GM21528 (cell line): ENCODE measurements around the gene GOLGA6B.
"Not testable (repeated sequence)": the region's sequence is repeated elsewhere in the genome, so short reads cannot be mapped to it uniquely, and the experiment has no call there.

Experiments
- ATAC-seq: cut with Tn5 transposase; IDR thresholded peaks from one replicate; pipeline ENCODE4 v1.9.1; 2021; ENCODE audit warnings: mild to moderate bottlenecking, moderate library complexity; ENCODE audit not compliant: unreplicated experiment, low FRiP score

Gene GOLGA6B

GRCh38 chr15:72654397-72654796 is at the start of gene GOLGA6B:
GOLGA6B (plus strand) TSS chr15:72654697; CDS start chr15:72654738, 41 bp downstream.
- ATAC-seq = not testable (repeated sequence)

GRCh38 chr15:72604794-72605193 is 49.7 kb upstream of the GOLGA6B start:
- ATAC-seq = no peak

GRCh38 chr15:72608084-72608483 is 46.4 kb upstream of the GOLGA6B start:
- ATAC-seq = not testable (repeated sequence)

GRCh38 chr15:72609862-72610261 is 44.6 kb upstream of the GOLGA6B start:
- ATAC-seq = no peak

GRCh38 chr15:72612324-72612723 is 42.2 kb upstream of the GOLGA6B start:
- ATAC-seq = not testable (repeated sequence)

- ATAC-seq = no peak
These were observed 39.5 kb upstream of the GOLGA6B start for GRCh38 chr15:72614810-72615532.

- not testable (repeated sequence) for ATAC-seq
These were observed 38.8 kb upstream of the GOLGA6B start for GRCh38 chr15:72615533-72616233.

- no peak for ATAC-seq
These were observed 37.8 kb upstream of the GOLGA6B start for GRCh38 chr15:72616491-72617210.

GRCh38 chr15:72623854-72624253 is 30.6 kb upstream of the GOLGA6B start:
- not testable (repeated sequence) for ATAC-seq

GRCh38 chr15:72626153-72626552 is 28.3 kb upstream of the GOLGA6B start:
- ATAC-seq = not testable (repeated sequence)

- ATAC-seq = not testable (repeated sequence)
These were observed 26.0 kb upstream of the GOLGA6B start for GRCh38 chr15:72628249-72629067.

GRCh38 chr15:72629068-72629570 is 25.4 kb upstream of the GOLGA6B start:
- ATAC-seq = not testable (repeated sequence)

- ATAC-seq = not testable (repeated sequence)
These were observed 17.8 kb upstream of the GOLGA6B start for GRCh38 chr15:72636519-72637282.

GRCh38 chr15:72639759-72640483 is 14.6 kb upstream of the GOLGA6B start:
- ATAC-seq = not testable (repeated sequence)

- ATAC-seq = not testable (repeated sequence)
These were observed 12.2 kb upstream of the GOLGA6B start for GRCh38 chr15:72642271-72642670.

GRCh38 chr15:72648631-72649253 is 5.8 kb upstream of the GOLGA6B start:
- not testable (repeated sequence) for ATAC-seq

- ATAC-seq = not testable (repeated sequence)
These were observed 1.5 kb downstream of the GOLGA6B start for GRCh38 chr15:72656014-72656413.

GRCh38 chr15:72661081-72661480 is 6.6 kb downstream of the GOLGA6B start:
- not testable (repeated sequence) for ATAC-seq
